CD14-positive monocyte (primary cell): ENCODE results near the gene CCDC149. TPM values are rescaled to one million over a fixed set of nuclear protein-coding genes. Genes with fewer than 3 reads are reported as not detected.

ENCODE experiments used
- DNase-seq, 3 donors: peaks; one replicate each; pipeline ENCODE4 v3.0.0-alpha.2; 2011 to 2022
- H2AFZ ChIP-seq: 2 replicates; pipeline ENCODE4 v1.6.0; 2012; ENCODE audit warnings: mild to moderate bottlenecking, low read depth, low read length, inconsistent platforms; ENCODE audit not compliant: insufficient read depth, poor library complexity, severe bottlenecking
- H3K27ac ChIP-seq, 2 donors: 1 replicate in 1 of 2; 2 replicates in 1 of 2; pipeline ENCODE4 v1.5.1; 2012 to 2013; ENCODE audit warnings: low read length in 2 of 2, control low read depth in 1 of 2, inconsistent platforms in 1 of 2, low read depth in 1 of 2, mild to moderate bottlenecking in 1 of 2
- H3K27me3 ChIP-seq, 2 donors: one replicate each; pipeline versions ENCODE4 v1.6.0 to v1.6.1; 2011 to 2013; ENCODE audit warnings: low read length in 2 of 2; ENCODE audit not compliant: control insufficient read depth in 2 of 2, insufficient read depth in 2 of 2
- H3K36me3 ChIP-seq, 2 donors: replicated peaks in 1 of 2; 1 replicate in 1 of 2; 2 replicates in 1 of 2; pipeline versions ENCODE4 v1.5.1 to v1.6.1; 2012 to 2013; ENCODE audit warnings: low read length in 2 of 2, control low read depth in 1 of 2, inconsistent platforms in 1 of 2, mild to moderate bottlenecking in 1 of 2; ENCODE audit not compliant: insufficient read depth in 2 of 2, control insufficient read depth in 1 of 2
- H3K4me1 ChIP-seq, 2 donors: 1 replicate in 1 of 2; 2 replicates in 1 of 2; pipeline versions ENCODE4 v1.5.1 to v1.6.1; 2012 to 2013; ENCODE audit warnings: low read length in 2 of 2, control low read depth in 1 of 2, inconsistent platforms in 1 of 2, mild to moderate bottlenecking in 1 of 2, moderate library complexity in 1 of 2; ENCODE audit not compliant: insufficient read depth in 2 of 2, control insufficient read depth in 1 of 2
- H3K4me2 ChIP-seq: replicated peaks from 2 replicates; pipeline ENCODE3; 2012; ENCODE audit warnings: low read length, moderate library complexity, mild to moderate bottlenecking; ENCODE audit not compliant: poor library complexity, severe bottlenecking; ENCODE audit errors: extremely low read depth
- H3K4me3 ChIP-seq, 3 experiments: fragments of 200-600 bp in 1 of 3; sonication (generic) in 1 of 3; replicated peaks in 1 of 3; 1 replicate in 2 of 3; 2 replicates in 1 of 3; pipeline ENCODE4 v1.5.1; 2011 to 2013; ENCODE audit warnings: low read length in 3 of 3, mild to moderate bottlenecking in 3 of 3, control low read depth in 2 of 3, low read depth in 2 of 3, inconsistent platforms in 1 of 3, moderate library complexity in 1 of 3
- H3K79me2 ChIP-seq: 2 replicates; pipeline ENCODE4 v1.6.0; 2012; ENCODE audit warnings: mild to moderate bottlenecking, control low read depth, inconsistent platforms, low read length, moderate library complexity; ENCODE audit not compliant: insufficient read depth
- H3K9ac ChIP-seq: 2 replicates; pipeline ENCODE4 v1.6.0; 2017; ENCODE audit warnings: low read length, mild to moderate bottlenecking; ENCODE audit not compliant: insufficient read depth, poor library complexity, severe bottlenecking
- H3K9me3 ChIP-seq, 2 donors: replicated peaks in 1 of 2; 1 replicate in 1 of 2; 2 replicates in 1 of 2; pipeline versions ENCODE4 v1.5.1 to v1.6.1; 2012 to 2013; ENCODE audit warnings: low read length in 2 of 2, control low read depth in 1 of 2; ENCODE audit not compliant: control insufficient read depth in 1 of 2, insufficient read depth in 1 of 2
- H4K20me1 ChIP-seq: 2 replicates; pipeline ENCODE4 v1.6.0; 2012; ENCODE audit warnings: mild to moderate bottlenecking, low read length, control low read depth, moderate library complexity; ENCODE audit not compliant: insufficient read depth
- H3K27ac Mint-ChIP-seq, 7 donors: one replicate each; pipeline ENCODE4 v1.8.0; 2020; ENCODE audit warnings: mild to moderate bottlenecking in 7 of 7, mixed read lengths in 7 of 7, moderate library complexity in 6 of 7, inconsistent platforms in 2 of 7
- H3K27me3 Mint-ChIP-seq, 3 donors: one replicate each; pipeline ENCODE4 v1.8.0; 2021 to 2022; ENCODE audit warnings: low read depth in 3 of 3, mild to moderate bottlenecking in 3 of 3, mixed read lengths in 3 of 3, moderate library complexity in 3 of 3, inconsistent platforms in 1 of 3
- H3K36me3 Mint-ChIP-seq, 2 donors: one replicate each; pipeline ENCODE4 v1.8.0; 2020; ENCODE audit warnings: mixed read lengths in 2 of 2, inconsistent platforms in 1 of 2, mild to moderate bottlenecking in 1 of 2
- H3K4me1 Mint-ChIP-seq: one replicate; pipeline ENCODE4 v1.8.0; 2020; ENCODE audit warnings: mild to moderate bottlenecking, mixed read lengths
- H3K4me3 Mint-ChIP-seq, 2 donors: one replicate each; pipeline ENCODE4 v1.8.0; 2020; ENCODE audit warnings: mild to moderate bottlenecking in 2 of 2, mixed read lengths in 2 of 2, moderate library complexity in 1 of 2
- H3K9me3 Mint-ChIP-seq, 7 donors: one replicate each; pipeline ENCODE4 v1.8.0; 2020 to 2022; ENCODE audit warnings: mixed read lengths in 7 of 7, mild to moderate bottlenecking in 6 of 7, moderate library complexity in 6 of 7, inconsistent platforms in 2 of 7
- WGBS: methylation state at CpG from one replicate; pipeline ENCODE4 v1.1.5; 2013; ENCODE audit warnings: missing lambda C conversion rate; ENCODE audit not compliant: insufficient coverage; 5-methylcytosine and 5-hydroxymethylcytosine counted together
- intact Hi-C, 2 donors: fragments of 100-400 bp; cut with micrococcal nuclease; formaldehyde crosslinking; loops; one replicate each; pipeline versions ENCODE4 v1.15.0 to v1.15.1; 2023
- polyA plus RNA-seq, 3 donors: library from polyadenylated mRNA; depleted of rRNA in 1 of 3; unstranded in 2 of 3; stranded (reverse) in 1 of 3; fragments of 300-500 nt in 2 of 3; fragments of >200 nt in 1 of 3; fragmentation: Illumina TruSeq in 2 of 3; gene quantifications; 1 replicate in 2 of 3; 2 replicates in 1 of 3; pipeline ENCODE4 v1.2.3, GENCODE V29; 2012 to 2021
- TF ChIP-seq, protein P1 (sequence below): fragments of 200-600 bp; IDR thresholded peaks from one replicate; pipeline ENCODE4 v1.8.0; 2022; ENCODE audit warnings: antibody characterized with exemption, mild to moderate bottlenecking

CCDC149 gene
- polyA plus RNA-seq, 3 donors: 5.5 to 15.8 (median 14.9) TPM

DNA sequence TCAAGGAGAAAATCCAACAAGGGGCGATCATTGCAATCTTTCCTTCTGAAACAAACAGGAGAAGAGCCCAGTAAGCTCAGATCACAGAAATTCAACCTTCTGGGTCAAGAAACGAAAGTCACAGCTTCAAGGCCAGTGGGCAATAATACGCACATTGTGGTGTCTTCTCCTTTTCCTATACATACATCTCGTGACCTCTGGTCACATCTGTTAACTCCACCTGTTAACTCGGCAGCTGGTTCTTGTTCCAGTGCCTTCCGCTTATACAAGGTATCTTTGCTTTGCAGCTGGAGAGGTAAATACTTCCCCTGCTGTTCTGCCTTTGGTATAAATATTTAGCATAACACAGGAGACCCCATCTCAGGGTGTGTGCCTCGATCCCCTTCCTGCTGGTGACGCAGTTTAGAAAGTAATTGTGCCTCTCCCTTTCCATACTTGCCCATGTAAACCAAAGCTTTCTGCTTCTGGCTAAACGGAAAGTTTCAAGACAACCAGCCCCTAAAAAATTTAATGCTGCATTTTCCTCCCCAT, 45.0 kb downstream of the CCDC149 start:
- no peaks in the 10 kb centered on the region for H3K79me2 ChIP-seq

DNA sequence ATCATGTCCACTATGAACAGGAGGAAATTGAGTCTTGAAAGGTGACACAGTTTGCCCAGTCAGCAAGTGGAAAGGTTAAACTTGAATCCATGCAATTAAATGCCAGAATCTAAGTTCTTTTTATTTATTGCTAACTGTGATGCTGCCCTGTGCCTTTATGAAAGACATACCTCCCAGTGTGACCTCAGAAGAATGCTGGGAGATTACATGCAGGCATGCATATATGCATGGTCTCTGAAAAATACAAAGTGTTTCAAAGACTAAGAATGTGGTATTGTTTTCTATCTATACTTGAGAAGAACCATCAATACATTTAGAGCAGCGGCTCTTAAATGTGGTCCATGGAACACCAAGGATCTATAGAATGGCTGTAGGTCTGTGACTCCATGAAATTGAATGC, 45.6 kb downstream of the CCDC149 start:
- Histone ChIP-seq H2AFZ (no peak overlapping the region), H3K9me3 (peaks cover 21 to 30% of the 10 kb centered on the region in 2 donors), H3K36me3 (peaks cover 19 to 93% of the 10 kb centered on the region in 2 donors), H3K27ac (no peak overlapping the region), H3K27me3 (no peaks in the 10 kb centered on the region), H3K4me1 (no peaks in the 10 kb centered on the region), H3K4me2 (no peak overlapping the region), H4K20me1 (no peaks in the 10 kb centered on the region), H3K4me3 (no peak overlapping the region), H3K9ac (no peak overlapping the region), H3K79me2 (no peaks in the 10 kb centered on the region)
- peaks cover 16 to 30% (median 26%) of the 10 kb centered on the region in 7 donors for H3K9me3 Mint-ChIP-seq
- no CpG with 5 or more reads among the region's 1 CpG for WGBS
- intact Hi-C loops: no loop called here
- H3K4me1 Mint-ChIP-seq: no peaks in the 10 kb centered on the region
- peaks cover 0 to 2% (median 0%) of the 10 kb centered on the region in 3 donors for H3K27me3 Mint-ChIP-seq
- H3K4me3 Mint-ChIP-seq: no peak overlapping the region
- TF ChIP-seq, protein P1, sequence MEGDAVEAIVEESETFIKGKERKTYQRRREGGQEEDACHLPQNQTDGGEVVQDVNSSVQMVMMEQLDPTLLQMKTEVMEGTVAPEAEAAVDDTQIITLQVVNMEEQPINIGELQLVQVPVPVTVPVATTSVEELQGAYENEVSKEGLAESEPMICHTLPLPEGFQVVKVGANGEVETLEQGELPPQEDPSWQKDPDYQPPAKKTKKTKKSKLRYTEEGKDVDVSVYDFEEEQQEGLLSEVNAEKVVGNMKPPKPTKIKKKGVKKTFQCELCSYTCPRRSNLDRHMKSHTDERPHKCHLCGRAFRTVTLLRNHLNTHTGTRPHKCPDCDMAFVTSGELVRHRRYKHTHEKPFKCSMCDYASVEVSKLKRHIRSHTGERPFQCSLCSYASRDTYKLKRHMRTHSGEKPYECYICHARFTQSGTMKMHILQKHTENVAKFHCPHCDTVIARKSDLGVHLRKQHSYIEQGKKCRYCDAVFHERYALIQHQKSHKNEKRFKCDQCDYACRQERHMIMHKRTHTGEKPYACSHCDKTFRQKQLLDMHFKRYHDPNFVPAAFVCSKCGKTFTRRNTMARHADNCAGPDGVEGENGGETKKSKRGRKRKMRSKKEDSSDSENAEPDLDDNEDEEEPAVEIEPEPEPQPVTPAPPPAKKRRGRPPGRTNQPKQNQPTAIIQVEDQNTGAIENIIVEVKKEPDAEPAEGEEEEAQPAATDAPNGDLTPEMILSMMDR: no peak
- DNase-seq: no peak
- H3K27ac Mint-ChIP-seq: no peak overlapping the region
- H3K36me3 Mint-ChIP-seq: peaks cover 79 to 92% of the 10 kb centered on the region in 2 donors

More for the DNA sequence above, 45.0 kb downstream of the CCDC149 start:
- Mint-ChIP-seq H3K36me3 (peaks cover 79 to 92% of the 10 kb centered on the region in 2 donors), H3K27ac (no peak overlapping the region), H3K27me3 (peaks cover 0 to 2% (median 0%) of the 10 kb centered on the region in 3 donors), H3K4me1 (no peaks in the 10 kb centered on the region), H3K4me3 (no peak overlapping the region), H3K9me3 (peaks cover 16 to 26% (median 24%) of the 10 kb centered on the region in 7 donors)
- DNase-seq: no peak
- TF ChIP-seq, protein P1: no peak
- Histone ChIP-seq H3K36me3 (peaks cover 25 to 95% of the 10 kb centered on the region in 2 donors), H3K27ac (no peak overlapping the region), H3K4me3 (no peak overlapping the region), H3K9me3 (peaks cover 21 to 29% of the 10 kb centered on the region in 2 donors), H3K9ac (no peak overlapping the region), H3K27me3 (no peaks in the 10 kb centered on the region), H3K4me1 (no peaks in the 10 kb centered on the region), H4K20me1 (no peaks in the 10 kb centered on the region), H3K4me2 (no peak overlapping the region), H2AFZ (no peak overlapping the region)
- WGBS: 95% methylated on average over 6 of the region's 9 CpGs
- intact Hi-C loops: no loop called here
